HepG2 (cell line): ENCODE data around the gene EPHB6. TPM values are rescaled to one million over a fixed set of nuclear protein-coding genes. Genes with fewer than 3 reads are reported as not detected.

Experiments used
- ATAC-seq: fragments of 200-7000 bp; cut with Tn5 transposase; 3 replicates; pipeline ENCODE4 v1.9.1; 2020; ENCODE audit warnings: mild to moderate bottlenecking, moderate library complexity
- BruUV-seq: library from RNA; stranded (reverse); fragments of 400-500 nt; replicated peaks from 2 replicates; lab custom pipeline; 2021; lab: Mats Ljungman, UMichigan
- CTCF ChIA-PET: fragments of 300-600 bp; formaldehyde crosslinking; extraction: SDS; loops from one replicate; lab custom pipeline; 2021; ENCODE audit warnings: low total read pairs, inconsistent platforms, low intra/inter-chr PET ratio; lab: Yijun Ruan, JAX
- POLR2A ChIA-PET: fragments of 350-600 bp; sonication (Branson Sonifier 250); formaldehyde crosslinking; loops from one replicate; lab custom pipeline; 2020; ENCODE audit warnings: antibody characterized with exemption, inconsistent platforms; lab: Yijun Ruan, JAX
- DNase-seq: peaks from one replicate; pipeline ENCODE4 v3.0.0-alpha.2; 2015; ENCODE audit warnings: low spot score
- FAIRE-seq: peaks from 3 replicates; lab custom pipeline; 2011; peaks lifted over from hg19 to GRCh38; lab: Jason Lieb, UNC
- H2AFZ ChIP-seq: one replicate; pipeline ENCODE4 v1.6.1; 2011; ENCODE audit warnings: low read length, inconsistent platforms
- H3K27ac ChIP-seq: fragments of 300-600 bp; 3 replicates; pipeline ENCODE4 v1.8.0; 2011; ENCODE audit warnings: mixed run types, mild to moderate bottlenecking, mixed read lengths, low read length, inconsistent platforms; ENCODE audit not compliant: insufficient read depth; ENCODE audit errors: extremely low read length
- H3K27me3 ChIP-seq, 2 experiments: fragments of 200-600 bp in 1 of 2; 2 replicates in 1 of 2; 3 replicates in 1 of 2; pipeline versions ENCODE4 v1.6.0 to v1.8.0; 2011; ENCODE audit warnings: low read length in 2 of 2, mild to moderate bottlenecking in 2 of 2, moderate library complexity in 2 of 2, inconsistent platforms in 1 of 2; ENCODE audit not compliant: insufficient read depth in 2 of 2, control insufficient read depth in 1 of 2
- H3K36me3 ChIP-seq, 2 experiments: fragments of 200-600 bp in 1 of 2; replicated peaks in 1 of 2; 2 replicates in 1 of 2; 3 replicates in 1 of 2; pipeline versions ENCODE4 v1.5.1 to v1.8.0; 2011; ENCODE audit warnings: low read length in 2 of 2, inconsistent platforms in 1 of 2; ENCODE audit not compliant: insufficient read depth in 2 of 2, control insufficient read depth in 1 of 2
- H3K4me1 ChIP-seq: 2 replicates; pipeline ENCODE4 v1.5.1; 2012; ENCODE audit warnings: low read length, inconsistent platforms; ENCODE audit not compliant: insufficient read depth
- H3K4me2 ChIP-seq: 2 replicates; pipeline ENCODE4 v1.6.0; 2011; ENCODE audit warnings: low read depth, low read length, inconsistent platforms
- H3K4me3 ChIP-seq, 3 experiments: fragments of 200-600 bp in 1 of 3; sonication (generic), shearing (Covaris generic) in 1 of 3; replicated peaks in 1 of 3; 2 replicates each; pipeline ENCODE4 v1.5.1; 2011 to 2016; ENCODE audit warnings: low read length in 3 of 3, inconsistent platforms in 2 of 3, low read depth in 2 of 3, mild to moderate bottlenecking in 2 of 3, control low read depth in 1 of 3, mixed read lengths in 1 of 3; ENCODE audit not compliant: insufficient read depth in 1 of 3
- H3K79me2 ChIP-seq: one replicate; pipeline ENCODE4 v1.6.1; 2011; ENCODE audit warnings: low read length, inconsistent platforms; ENCODE audit not compliant: insufficient read depth
- H3K9ac ChIP-seq: 2 replicates; pipeline ENCODE4 v1.6.0; 2011; ENCODE audit warnings: mild to moderate bottlenecking, low read depth, low read length, inconsistent platforms; ENCODE audit not compliant: insufficient read depth
- H3K9me3 ChIP-seq: 2 replicates; pipeline ENCODE4 v1.5.1; 2012; ENCODE audit warnings: mild to moderate bottlenecking, low read length
- H4K20me1 ChIP-seq: 2 replicates; pipeline ENCODE4 v1.6.0; 2011; ENCODE audit warnings: inconsistent platforms, mild to moderate bottlenecking, low read length, moderate library complexity; ENCODE audit not compliant: insufficient read depth
- CREB1 ChIP-seq, 2 experiments: fragments of 450-650 bp in 1 of 2; IDR thresholded peaks; 2 replicates each; pipeline ENCODE4 v1.6.1; 2016 to 2017; ENCODE audit warnings: control low read depth in 1 of 2, mild to moderate bottlenecking in 1 of 2, missing compliant biosample characterization in 1 of 2, missing genetic modification characterization in 1 of 2
- MBNL3 ChIP-seq: fragments of 250-450 bp; sonication (Bioruptor Pico); conservative IDR thresholded peaks from 2 replicates; pipeline ENCODE4 v1.8.0; 2022; ENCODE audit warnings: mild to moderate bottlenecking, inconsistent platforms
- SIX1 ChIP-seq: sonication (generic); formaldehyde crosslinking; IDR thresholded peaks from 2 replicates; pipeline ENCODE4 v1.4.0; 2020; ENCODE audit warnings: missing genetic modification reagents, borderline replicate concordance
- WGBS: methylation state at CpG from one replicate; pipeline ENCODE4 v1.1.6; 2017; ENCODE audit warnings: low lambda C conversion rate; 5-methylcytosine and 5-hydroxymethylcytosine counted together
- in situ Hi-C: cut with HindIII; loops from 2 replicates; pipeline ENCODE4 v1.10.0; 2017; ENCODE audit warnings: low pct_unique_long_range_greater_than_20kb; ENCODE audit not compliant: extremely low pct_ligation_motif_present
- intact Hi-C: fragments of 100-400 bp; cut with micrococcal nuclease; formaldehyde crosslinking; loops from one replicate; pipeline ENCODE4 v1.10.0; 2022; ENCODE audit not compliant: unreplicated experiment
- polyA plus RNA-seq, 8 experiments: library from polyadenylated mRNA; depleted of rRNA in 3 of 8; stranded (reverse) in 7 of 8; unstranded in 1 of 8; fragments of >200 nt; fragmentation: Illumina TruSeq in 4 of 8; extraction: Trizol in 4 of 8; gene quantifications; 2 replicates each; pipeline versions ENCODE4 v1.2.1 to v1.2.3, GENCODE V29; 2011 to 2016; ENCODE audit warnings: low read depth in 4 of 8, missing spikeins in 1 of 8, mixed read lengths in 1 of 8; ENCODE audit not compliant: insufficient read depth in 1 of 8
- total RNA-seq, 5 experiments: library from RNA; depleted of rRNA; stranded (reverse); fragments of >200 nt; fragmentation: Illumina TruSeq; extraction: Trizol; gene quantifications; 2 replicates each; pipeline ENCODE4 v1.2.3, GENCODE V29; 2016; ENCODE audit warnings: low read depth in 1 of 5
- TF ChIP-seq, protein P1 (sequence below): sonication (generic); formaldehyde crosslinking; IDR thresholded peaks from 2 replicates; pipeline ENCODE4 v1.4.0; 2020; ENCODE audit warnings: missing genetic modification reagents, borderline replicate concordance
- TF ChIP-seq, protein P2 (sequence below): sonication (generic); formaldehyde crosslinking; IDR thresholded peaks from 2 replicates; pipeline ENCODE4 v1.5.1; 2020; ENCODE audit warnings: missing genetic modification reagents, mild to moderate bottlenecking, borderline replicate concordance

The EPHB6 gene
- total and polyA plus RNA-seq, 2 of the 13 experiments (the other 11 are each of a cell fraction or from before 2014, with no cell fraction given) = not detected

DNA sequence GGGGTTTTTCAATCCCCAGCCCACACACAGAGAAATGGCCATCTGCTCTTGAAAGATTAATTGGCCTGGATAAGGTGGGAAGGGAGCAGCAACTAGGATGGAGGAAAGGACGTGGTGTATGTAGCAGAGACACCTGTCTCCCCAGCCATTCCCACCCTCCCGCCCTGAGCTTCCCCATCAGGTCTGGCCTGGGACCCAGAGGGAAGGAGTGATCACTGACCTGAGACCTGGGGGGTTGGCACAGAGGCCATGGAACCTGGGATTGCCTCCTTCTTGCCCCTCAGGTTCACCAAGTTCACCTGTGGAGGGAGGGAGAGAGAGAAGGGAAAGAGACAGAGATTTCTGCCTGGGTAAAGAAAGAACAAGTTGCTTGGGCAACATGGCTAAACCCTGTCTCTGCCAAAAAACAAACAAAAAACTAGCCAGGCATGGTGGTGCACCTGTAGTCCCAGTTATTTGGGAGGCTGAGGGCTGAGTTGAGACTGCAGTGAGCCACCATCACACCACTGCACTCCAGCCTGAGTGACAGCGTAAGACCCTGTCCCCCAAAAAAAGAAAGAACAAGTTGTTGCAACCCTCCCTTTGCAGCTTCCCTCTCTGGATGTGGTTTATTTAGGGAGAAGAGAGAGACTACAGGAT lies 42.0 kb downstream of the EPHB6 start (continued):
- TF ChIP-seq, protein P1, sequence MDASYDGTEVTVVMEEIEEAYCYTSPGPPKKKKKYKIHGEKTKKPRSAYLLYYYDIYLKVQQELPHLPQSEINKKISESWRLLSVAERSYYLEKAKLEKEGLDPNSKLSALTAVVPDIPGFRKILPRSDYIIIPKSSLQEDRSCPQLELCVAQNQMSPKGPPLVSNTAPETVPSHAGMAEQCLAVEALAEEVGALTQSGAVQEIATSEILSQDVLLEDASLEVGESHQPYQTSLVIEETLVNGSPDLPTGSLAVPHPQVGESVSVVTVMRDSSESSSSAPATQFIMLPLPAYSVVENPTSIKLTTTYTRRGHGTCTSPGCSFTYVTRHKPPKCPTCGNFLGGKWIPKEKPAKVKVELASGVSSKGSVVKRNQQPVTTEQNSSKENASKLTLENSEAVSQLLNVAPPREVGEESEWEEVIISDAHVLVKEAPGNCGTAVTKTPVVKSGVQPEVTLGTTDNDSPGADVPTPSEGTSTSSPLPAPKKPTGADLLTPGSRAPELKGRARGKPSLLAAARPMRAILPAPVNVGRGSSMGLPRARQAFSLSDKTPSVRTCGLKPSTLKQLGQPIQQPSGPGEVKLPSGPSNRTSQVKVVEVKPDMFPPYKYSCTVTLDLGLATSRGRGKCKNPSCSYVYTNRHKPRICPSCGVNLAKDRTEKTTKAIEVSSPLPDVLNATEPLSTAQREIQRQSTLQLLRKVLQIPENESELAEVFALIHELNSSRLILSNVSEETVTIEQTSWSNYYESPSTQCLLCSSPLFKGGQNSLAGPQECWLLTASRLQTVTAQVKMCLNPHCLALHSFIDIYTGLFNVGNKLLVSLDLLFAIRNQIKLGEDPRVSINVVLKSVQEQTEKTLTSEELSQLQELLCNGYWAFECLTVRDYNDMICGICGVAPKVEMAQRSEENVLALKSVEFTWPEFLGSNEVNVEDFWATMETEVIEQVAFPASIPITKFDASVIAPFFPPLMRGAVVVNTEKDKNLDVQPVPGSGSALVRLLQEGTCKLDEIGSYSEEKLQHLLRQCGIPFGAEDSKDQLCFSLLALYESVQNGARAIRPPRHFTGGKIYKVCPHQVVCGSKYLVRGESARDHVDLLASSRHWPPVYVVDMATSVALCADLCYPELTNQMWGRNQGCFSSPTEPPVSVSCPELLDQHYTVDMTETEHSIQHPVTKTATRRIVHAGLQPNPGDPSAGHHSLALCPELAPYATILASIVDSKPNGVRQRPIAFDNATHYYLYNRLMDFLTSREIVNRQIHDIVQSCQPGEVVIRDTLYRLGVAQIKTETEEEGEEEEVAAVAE (CRISPR knock-in tag) = no peak
- TF ChIP-seq, protein P2, sequence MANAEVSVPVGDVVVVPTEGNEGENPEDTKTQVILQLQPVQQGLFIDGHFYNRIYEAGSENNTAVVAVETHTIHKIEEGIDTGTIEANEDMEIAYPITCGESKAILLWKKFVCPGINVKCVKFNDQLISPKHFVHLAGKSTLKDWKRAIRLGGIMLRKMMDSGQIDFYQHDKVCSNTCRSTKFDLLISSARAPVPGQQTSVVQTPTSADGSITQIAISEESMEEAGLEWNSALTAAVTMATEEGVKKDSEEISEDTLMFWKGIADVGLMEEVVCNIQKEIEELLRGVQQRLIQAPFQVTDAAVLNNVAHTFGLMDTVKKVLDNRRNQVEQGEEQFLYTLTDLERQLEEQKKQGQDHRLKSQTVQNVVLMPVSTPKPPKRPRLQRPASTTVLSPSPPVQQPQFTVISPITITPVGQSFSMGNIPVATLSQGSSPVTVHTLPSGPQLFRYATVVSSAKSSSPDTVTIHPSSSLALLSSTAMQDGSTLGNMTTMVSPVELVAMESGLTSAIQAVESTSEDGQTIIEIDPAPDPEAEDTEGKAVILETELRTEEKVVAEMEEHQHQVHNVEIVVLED = no peak
- TF ChIP-seq SIX1 (CRISPR knock-in tag) = no peak
- TF ChIP-seq, all 625 proteins: peak for 0

DNA sequence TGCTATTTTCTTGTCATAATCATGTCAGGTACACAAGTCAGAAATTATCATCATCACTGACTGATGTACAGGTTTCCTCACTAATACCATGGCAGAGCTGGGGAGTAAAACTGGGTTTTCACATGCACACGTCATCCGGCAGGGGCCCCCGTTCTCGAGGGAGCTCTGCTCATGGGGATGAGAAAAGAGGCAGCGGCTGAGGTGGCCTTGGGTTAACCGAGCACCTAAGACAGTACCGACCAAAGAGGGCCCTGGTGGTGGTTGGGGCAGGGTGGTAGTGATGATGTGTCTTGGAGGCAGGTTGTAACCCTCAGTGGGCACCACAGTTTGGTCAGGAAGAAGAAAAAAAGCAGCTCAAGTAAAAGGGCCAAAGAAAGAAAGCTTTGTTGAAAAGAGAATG lies 42.8 kb downstream of the EPHB6 start:
- intact Hi-C loops = no loop called here
- no peaks in the 10 kb centered on the region for H4K20me1 ChIP-seq
- POLR2A ChIA-PET = no interaction called here
- 8% methylated on average over 7 of the region's 7 CpGs for WGBS
- no peak overlapping the region for H2AFZ ChIP-seq
- H3K4me2 ChIP-seq = no peak overlapping the region
- no peak overlapping the region for H3K9ac ChIP-seq
- CTCF ChIA-PET = no interaction called here
- in situ Hi-C loops = no loop called here
- H3K36me3 ChIP-seq = no peaks in the 10 kb centered on the region
- H3K9me3 ChIP-seq = no peaks in the 10 kb centered on the region
- no peak for DNase-seq
- H3K27me3 ChIP-seq = no peaks in the 10 kb centered on the region; a peak in 1 of 5 replicates
- no peak for FAIRE-seq
- no peaks in the 10 kb centered on the region for H3K79me2 ChIP-seq
- H3K27ac ChIP-seq = no peak overlapping the region
- no peaks in the 10 kb centered on the region for H3K4me1 ChIP-seq
- BruUV-seq = no TSS peak
- no peak for ATAC-seq
- peak; percentile 10; the same call in 1 of the 2 replicates for TF ChIP-seq CREB1 (IDR thresholded peaks at IDR 0.05)
- TF ChIP-seq CREB1 (CRISPR knock-in tag; IDR thresholded peaks at IDR 0.05) = no peak
- TF ChIP-seq MBNL3 = no peak
- no peak overlapping the region for H3K4me3 ChIP-seq
